Measurements from ENCODE around the gene ZNF804B.

ZNF804B gene

DNA sequence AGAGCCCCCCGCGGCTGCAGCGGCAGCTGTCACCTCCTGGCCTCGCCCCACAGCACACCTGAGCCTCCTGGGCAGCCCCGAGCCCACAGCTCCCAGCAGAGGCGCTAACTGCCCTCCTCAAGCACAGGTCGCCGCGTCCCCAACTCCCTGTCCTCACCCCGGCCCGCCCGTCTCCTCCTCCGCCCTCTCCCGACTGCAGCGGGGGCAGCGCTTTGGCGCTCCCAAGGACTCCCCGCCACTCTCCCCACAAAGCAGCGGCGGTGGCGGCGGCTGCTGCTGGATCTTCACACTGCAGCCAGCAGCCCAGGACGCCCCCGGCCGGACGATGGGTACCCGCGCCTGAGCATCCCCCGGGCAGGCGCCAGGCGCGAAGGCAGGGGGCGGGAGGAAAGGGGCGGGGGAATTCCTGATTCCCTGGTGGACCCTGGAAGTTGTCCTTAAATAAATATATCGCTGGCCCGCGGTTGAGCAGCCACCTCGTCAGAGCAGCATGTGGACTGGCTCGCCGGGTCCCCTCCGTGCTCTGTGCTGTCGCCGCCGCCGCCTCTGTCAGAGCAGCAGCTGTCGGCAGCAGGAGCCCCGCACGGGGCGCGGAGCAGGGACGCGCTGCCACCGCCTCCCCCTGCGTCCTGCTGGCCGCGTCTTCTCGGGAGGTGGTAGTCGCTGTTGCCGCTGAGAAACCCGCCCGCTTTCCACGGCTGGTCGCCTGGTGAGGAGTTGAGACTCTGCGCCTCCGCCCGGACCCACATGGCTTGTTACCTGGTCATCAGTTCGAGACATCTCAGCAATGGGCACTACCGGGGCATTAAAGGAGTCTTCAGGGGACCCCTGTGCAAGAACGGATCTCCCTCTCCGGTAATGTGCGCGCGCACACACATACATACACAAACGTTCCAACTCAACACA, at the start of gene ZNF804B:
Gene ZNF804B, plus strand, starts transcription at position 471 of the 906 bp plus-strand sequence. Its CDS starts 277 bp downstream, at position 748.
- Histone ChIP-seq H3K4me1 (no peaks in the 10 kb centered on the region), H3K9me3 (ENCODE audit: control insufficient read depth, low read length) (no peaks in the 10 kb centered on the region), H3K36me3 (ENCODE audit: control insufficient read depth, insufficient read depth, low read length) (no peaks in the 10 kb centered on the region), H3K4me2 (ENCODE audit: low read length) (peak within 1 kb of the TSS; percentile 78), H2AFZ (peak within 1 kb of the TSS; percentile 39), H3K79me2 (no peaks in the 10 kb centered on the region), H3K27ac (no peak within 1 kb of the TSS), H3K9ac (no peak within 1 kb of the TSS), H3K27me3 (ENCODE audit: control insufficient read depth, insufficient read depth, low read length) (peaks cover 5% of the 10 kb centered on the region), H3K4me3 (ENCODE audit: low read depth, low read length) (peak within 1 kb of the TSS; percentile 39)
- TF ChIP-seq, protein P1, sequence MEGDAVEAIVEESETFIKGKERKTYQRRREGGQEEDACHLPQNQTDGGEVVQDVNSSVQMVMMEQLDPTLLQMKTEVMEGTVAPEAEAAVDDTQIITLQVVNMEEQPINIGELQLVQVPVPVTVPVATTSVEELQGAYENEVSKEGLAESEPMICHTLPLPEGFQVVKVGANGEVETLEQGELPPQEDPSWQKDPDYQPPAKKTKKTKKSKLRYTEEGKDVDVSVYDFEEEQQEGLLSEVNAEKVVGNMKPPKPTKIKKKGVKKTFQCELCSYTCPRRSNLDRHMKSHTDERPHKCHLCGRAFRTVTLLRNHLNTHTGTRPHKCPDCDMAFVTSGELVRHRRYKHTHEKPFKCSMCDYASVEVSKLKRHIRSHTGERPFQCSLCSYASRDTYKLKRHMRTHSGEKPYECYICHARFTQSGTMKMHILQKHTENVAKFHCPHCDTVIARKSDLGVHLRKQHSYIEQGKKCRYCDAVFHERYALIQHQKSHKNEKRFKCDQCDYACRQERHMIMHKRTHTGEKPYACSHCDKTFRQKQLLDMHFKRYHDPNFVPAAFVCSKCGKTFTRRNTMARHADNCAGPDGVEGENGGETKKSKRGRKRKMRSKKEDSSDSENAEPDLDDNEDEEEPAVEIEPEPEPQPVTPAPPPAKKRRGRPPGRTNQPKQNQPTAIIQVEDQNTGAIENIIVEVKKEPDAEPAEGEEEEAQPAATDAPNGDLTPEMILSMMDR (IDR thresholded peaks at IDR 0.05): no peak

DNA sequence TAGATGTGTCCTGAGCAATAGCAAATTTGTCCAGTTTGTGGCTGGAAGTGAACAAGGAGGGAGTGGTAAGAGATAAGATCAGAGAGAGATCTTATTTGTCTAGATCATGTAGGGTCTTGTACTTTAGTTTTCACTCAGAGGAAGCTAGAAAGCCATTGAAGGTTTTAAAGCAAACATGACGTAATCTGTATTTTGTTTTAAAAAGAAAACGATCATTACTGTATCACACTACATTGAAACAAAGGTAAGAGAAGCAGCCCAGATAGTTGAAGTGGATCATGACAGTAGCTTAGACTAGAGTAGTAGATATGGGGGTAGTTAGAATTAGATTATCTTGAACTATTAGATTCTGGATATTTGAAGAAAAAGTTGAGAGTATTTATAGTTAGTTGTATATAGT, 23.6 kb upstream of the ZNF804B start:
- Histone ChIP-seq H3K9ac (no peak overlapping the region), H3K4me1 (no peaks in the 10 kb centered on the region), H3K36me3 (ENCODE audit: control insufficient read depth, insufficient read depth, low read length) (no peaks in the 10 kb centered on the region), H3K4me3 (ENCODE audit: low read depth, low read length) (no peak overlapping the region), H2AFZ (no peak overlapping the region), H3K4me2 (ENCODE audit: low read length) (no peak overlapping the region), H3K27ac (no peak overlapping the region), H3K27me3 (ENCODE audit: control insufficient read depth, insufficient read depth, low read length) (no peaks in the 10 kb centered on the region), H3K9me3 (ENCODE audit: control insufficient read depth, low read length) (no peaks in the 10 kb centered on the region), H3K79me2 (no peaks in the 10 kb centered on the region)
- TF ChIP-seq, protein P1 (IDR thresholded peaks at IDR 0.05): no peak

DNA sequence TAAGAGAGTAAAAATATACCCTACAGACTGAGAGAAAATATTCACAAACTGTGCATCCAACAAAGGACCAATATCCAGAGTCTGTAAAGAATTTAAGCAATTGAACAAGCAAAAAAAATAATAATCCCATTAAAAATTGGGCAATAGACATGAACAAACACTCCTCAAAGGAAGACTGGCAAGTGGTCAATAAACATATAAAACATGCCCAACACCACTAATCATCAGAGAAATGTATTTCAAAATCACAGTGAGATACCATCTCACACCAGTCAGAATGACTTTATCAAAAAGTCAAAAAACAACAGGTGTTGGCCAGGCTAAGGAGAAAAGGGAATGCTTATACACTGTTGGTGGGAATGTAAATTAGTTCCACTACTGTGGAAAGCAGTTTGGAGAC, 21.9 kb upstream of the ZNF804B start:
- H3K4me2 ChIP-seq (ENCODE audit: low read length): no peak overlapping the region

DNA sequence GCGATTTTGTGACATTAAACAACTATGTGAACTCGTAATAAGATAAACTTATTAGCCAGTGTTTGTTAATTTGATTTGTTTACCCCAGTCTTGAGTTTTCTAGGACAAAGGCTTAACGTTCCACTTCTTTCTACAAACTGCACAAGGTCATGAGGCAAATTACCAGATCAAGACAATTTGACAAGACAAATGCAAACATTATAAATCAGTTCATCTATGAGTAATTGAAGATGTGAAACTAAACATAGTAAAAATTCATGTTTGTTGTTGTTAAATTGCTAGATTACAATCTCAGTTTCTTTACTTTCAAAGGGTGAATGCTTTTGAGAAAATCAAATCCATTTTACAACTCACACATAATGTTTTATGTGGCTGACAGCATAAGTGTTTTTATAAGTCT, 13.4 kb upstream of the ZNF804B start:
- TF ChIP-seq, protein P1 (IDR thresholded peaks at IDR 0.05): no peak
- Histone ChIP-seq H2AFZ (no peak overlapping the region), H3K4me2 (ENCODE audit: low read length) (no peak overlapping the region), H3K9me3 (ENCODE audit: control insufficient read depth, low read length) (no peaks in the 10 kb centered on the region), H3K27ac (no peak overlapping the region), H3K79me2 (no peaks in the 10 kb centered on the region), H3K27me3 (ENCODE audit: control insufficient read depth, insufficient read depth, low read length) (no peaks in the 10 kb centered on the region), H3K4me3 (ENCODE audit: low read depth, low read length) (no peak overlapping the region), H3K36me3 (ENCODE audit: control insufficient read depth, insufficient read depth, low read length) (no peaks in the 10 kb centered on the region), H3K4me1 (no peaks in the 10 kb centered on the region), H3K9ac (no peak overlapping the region)

More for the DNA sequence above, 21.9 kb upstream of the ZNF804B start:
- H3K79me2 ChIP-seq: no peaks in the 10 kb centered on the region
- no peaks in the 10 kb centered on the region for H3K36me3 ChIP-seq (ENCODE audit: control insufficient read depth, insufficient read depth, low read length)
- H3K9ac ChIP-seq: no peak overlapping the region
- H3K27ac ChIP-seq: no peak overlapping the region
- H3K9me3 ChIP-seq (ENCODE audit: control insufficient read depth, low read length): no peaks in the 10 kb centered on the region
- no peak overlapping the region for H3K4me3 ChIP-seq (ENCODE audit: low read depth, low read length)
- no peaks in the 10 kb centered on the region for H3K27me3 ChIP-seq (ENCODE audit: control insufficient read depth, insufficient read depth, low read length)
- H3K4me1 ChIP-seq: no peaks in the 10 kb centered on the region
- TF ChIP-seq, protein P1 (IDR thresholded peaks at IDR 0.05): no peak
- no peak overlapping the region for H2AFZ ChIP-seq
